ENCODE results near the gene MAPK10. TPM values are rescaled to one million over a fixed set of nuclear protein-coding genes. Genes with fewer than 3 reads are reported as not detected.

The MAPK10 gene
- total and polyA plus RNA-seq, 4 donors, result 0.82 to 3.6 (median 2.3) TPM

DNA sequence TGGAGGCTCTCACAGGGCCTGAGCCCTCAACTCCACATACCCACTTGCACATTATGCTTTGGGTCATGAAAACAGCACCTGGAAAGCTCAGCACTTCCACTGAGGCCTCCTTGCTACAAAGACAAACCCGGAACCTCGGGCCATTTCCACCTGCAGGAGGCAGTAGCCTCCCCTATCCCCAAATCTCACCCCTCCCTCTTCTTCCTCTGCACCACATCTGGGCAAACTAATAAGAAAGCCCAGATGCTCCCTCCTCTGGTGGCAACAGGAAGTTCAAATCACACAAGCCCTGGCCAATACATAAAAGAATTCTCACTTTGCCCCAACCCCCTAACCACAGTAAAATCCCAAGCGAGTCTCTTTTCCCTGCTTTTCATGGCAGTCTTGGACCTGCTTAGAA, 136.4 kb downstream of the MAPK10 start:
- Histone ChIP-seq H3K9ac (ENCODE audit: low read depth in 1 of 2, low read length in 2 of 2) (no peak overlapping the region), H3K27ac (ENCODE audit: low read depth in 1 of 2, low read length in 2 of 2) (no peak overlapping the region), H3K27me3 (ENCODE audit: control insufficient read depth in 4 of 4, insufficient read depth in 4 of 4, low read length in 3 of 4) (no peaks in the 10 kb centered on the region), H3K4me1 (ENCODE audit: control insufficient read depth in 4 of 4, insufficient read depth in 4 of 4, low read length in 3 of 4) (no peaks in the 10 kb centered on the region), H3K36me3 (ENCODE audit: control insufficient read depth in 4 of 4, insufficient read depth in 3 of 4, low read depth in 1 of 4, low read length in 3 of 4) (no peaks in the 10 kb centered on the region), H3K9me3 (ENCODE audit: control insufficient read depth in 4 of 4, low read length in 3 of 4) (no peaks in the 10 kb centered on the region), H3K4me3 (ENCODE audit: low read depth in 1 of 3, low read length in 3 of 3) (no peak overlapping the region)
- peak in 1 of 2 donors; percentile 36 for TF ChIP-seq RAD21 (IDR thresholded peaks at IDR 0.05)
- TF ChIP-seq, protein P1, sequence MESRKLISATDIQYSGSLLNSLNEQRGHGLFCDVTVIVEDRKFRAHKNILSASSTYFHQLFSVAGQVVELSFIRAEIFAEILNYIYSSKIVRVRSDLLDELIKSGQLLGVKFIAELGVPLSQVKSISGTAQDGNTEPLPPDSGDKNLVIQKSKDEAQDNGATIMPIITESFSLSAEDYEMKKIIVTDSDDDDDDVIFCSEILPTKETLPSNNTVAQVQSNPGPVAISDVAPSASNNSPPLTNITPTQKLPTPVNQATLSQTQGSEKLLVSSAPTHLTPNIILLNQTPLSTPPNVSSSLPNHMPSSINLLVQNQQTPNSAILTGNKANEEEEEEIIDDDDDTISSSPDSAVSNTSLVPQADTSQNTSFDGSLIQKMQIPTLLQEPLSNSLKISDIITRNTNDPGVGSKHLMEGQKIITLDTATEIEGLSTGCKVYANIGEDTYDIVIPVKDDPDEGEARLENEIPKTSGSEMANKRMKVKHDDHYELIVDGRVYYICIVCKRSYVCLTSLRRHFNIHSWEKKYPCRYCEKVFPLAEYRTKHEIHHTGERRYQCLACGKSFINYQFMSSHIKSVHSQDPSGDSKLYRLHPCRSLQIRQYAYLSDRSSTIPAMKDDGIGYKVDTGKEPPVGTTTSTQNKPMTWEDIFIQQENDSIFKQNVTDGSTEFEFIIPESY (IDR thresholded peaks at IDR 0.05), result no peak
- TF ChIP-seq FOXA2 (IDR thresholded peaks at IDR 0.05), result no peak
- DNase-seq (ENCODE audit: low spot score), result no peak
- 35% methylated on average over 3 of the region's 3 CpGs for WGBS

DNA sequence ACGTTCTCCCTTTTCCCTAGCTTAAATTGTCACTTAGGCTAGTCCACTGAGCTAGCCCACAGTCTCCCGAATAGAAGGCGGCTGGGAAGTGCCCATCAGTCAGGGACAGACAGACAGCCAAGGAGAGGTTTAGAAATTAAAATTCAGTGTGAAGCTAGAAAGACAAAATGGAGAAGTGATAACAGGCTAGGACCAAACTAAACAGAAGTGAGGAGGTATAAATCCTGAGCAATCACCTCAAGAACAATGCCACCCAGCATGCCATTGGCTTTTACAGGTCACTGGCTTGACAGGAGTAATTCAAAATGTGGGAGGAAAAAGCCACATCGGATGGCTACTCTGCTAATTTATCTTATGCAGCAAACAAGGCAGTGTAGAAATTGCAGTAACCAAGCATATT, 138.9 kb downstream of the MAPK10 start:
- no peak for DNase-seq (ENCODE audit: low spot score)
- 83% methylated on average over 4 of the region's 4 CpGs for WGBS

More for the DNA sequence above, 138.9 kb downstream of the MAPK10 start:
- Histone ChIP-seq H3K27ac (ENCODE audit: low read depth in 1 of 2, low read length in 2 of 2) (no peak overlapping the region), H3K9ac (ENCODE audit: low read depth in 1 of 2, low read length in 2 of 2) (no peak overlapping the region), H3K4me1 (ENCODE audit: control insufficient read depth in 4 of 4, insufficient read depth in 4 of 4, low read length in 3 of 4) (no peaks in the 10 kb centered on the region), H3K27me3 (ENCODE audit: control insufficient read depth in 4 of 4, insufficient read depth in 4 of 4, low read length in 3 of 4) (no peaks in the 10 kb centered on the region), H3K9me3 (ENCODE audit: control insufficient read depth in 4 of 4, low read length in 3 of 4) (no peaks in the 10 kb centered on the region), H3K4me3 (ENCODE audit: low read depth in 1 of 3, low read length in 3 of 3) (no peak overlapping the region), H3K36me3 (ENCODE audit: control insufficient read depth in 4 of 4, insufficient read depth in 3 of 4, low read depth in 1 of 4, low read length in 3 of 4) (no peaks in the 10 kb centered on the region)
- TF ChIP-seq, protein P2, sequence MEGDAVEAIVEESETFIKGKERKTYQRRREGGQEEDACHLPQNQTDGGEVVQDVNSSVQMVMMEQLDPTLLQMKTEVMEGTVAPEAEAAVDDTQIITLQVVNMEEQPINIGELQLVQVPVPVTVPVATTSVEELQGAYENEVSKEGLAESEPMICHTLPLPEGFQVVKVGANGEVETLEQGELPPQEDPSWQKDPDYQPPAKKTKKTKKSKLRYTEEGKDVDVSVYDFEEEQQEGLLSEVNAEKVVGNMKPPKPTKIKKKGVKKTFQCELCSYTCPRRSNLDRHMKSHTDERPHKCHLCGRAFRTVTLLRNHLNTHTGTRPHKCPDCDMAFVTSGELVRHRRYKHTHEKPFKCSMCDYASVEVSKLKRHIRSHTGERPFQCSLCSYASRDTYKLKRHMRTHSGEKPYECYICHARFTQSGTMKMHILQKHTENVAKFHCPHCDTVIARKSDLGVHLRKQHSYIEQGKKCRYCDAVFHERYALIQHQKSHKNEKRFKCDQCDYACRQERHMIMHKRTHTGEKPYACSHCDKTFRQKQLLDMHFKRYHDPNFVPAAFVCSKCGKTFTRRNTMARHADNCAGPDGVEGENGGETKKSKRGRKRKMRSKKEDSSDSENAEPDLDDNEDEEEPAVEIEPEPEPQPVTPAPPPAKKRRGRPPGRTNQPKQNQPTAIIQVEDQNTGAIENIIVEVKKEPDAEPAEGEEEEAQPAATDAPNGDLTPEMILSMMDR (IDR thresholded peaks at IDR 0.05; ENCODE audit: low read depth, low read length, missing input control), result no peak
- TF ChIP-seq, protein P3, sequence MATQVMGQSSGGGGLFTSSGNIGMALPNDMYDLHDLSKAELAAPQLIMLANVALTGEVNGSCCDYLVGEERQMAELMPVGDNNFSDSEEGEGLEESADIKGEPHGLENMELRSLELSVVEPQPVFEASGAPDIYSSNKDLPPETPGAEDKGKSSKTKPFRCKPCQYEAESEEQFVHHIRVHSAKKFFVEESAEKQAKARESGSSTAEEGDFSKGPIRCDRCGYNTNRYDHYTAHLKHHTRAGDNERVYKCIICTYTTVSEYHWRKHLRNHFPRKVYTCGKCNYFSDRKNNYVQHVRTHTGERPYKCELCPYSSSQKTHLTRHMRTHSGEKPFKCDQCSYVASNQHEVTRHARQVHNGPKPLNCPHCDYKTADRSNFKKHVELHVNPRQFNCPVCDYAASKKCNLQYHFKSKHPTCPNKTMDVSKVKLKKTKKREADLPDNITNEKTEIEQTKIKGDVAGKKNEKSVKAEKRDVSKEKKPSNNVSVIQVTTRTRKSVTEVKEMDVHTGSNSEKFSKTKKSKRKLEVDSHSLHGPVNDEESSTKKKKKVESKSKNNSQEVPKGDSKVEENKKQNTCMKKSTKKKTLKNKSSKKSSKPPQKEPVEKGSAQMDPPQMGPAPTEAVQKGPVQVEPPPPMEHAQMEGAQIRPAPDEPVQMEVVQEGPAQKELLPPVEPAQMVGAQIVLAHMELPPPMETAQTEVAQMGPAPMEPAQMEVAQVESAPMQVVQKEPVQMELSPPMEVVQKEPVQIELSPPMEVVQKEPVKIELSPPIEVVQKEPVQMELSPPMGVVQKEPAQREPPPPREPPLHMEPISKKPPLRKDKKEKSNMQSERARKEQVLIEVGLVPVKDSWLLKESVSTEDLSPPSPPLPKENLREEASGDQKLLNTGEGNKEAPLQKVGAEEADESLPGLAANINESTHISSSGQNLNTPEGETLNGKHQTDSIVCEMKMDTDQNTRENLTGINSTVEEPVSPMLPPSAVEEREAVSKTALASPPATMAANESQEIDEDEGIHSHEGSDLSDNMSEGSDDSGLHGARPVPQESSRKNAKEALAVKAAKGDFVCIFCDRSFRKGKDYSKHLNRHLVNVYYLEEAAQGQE (IDR thresholded peaks at IDR 0.05), result no peak
- TF ChIP-seq RXRA (IDR thresholded peaks at IDR 0.05) (no peak), FOXA2 (IDR thresholded peaks at IDR 0.05) (no peak), GABPA (IDR thresholded peaks at IDR 0.05 in 1 of 2, conservative IDR thresholded peaks at IDR 0.05 in 1 of 2) (no peak), EGR1 (IDR thresholded peaks at IDR 0.05; ENCODE audit: low read depth in 2 of 2) (no peak)

Measured in liver (tissue), 9 donors.